Measurements from ENCODE around the gene HERPUD2.
"Not testable (repeated sequence)": the region's sequence is repeated elsewhere in the genome, so short reads cannot be mapped to it uniquely, and the experiment has no call there.

The HERPUD2 gene

GRCh38 chr7:35599061-35599460, 95.9 kb downstream of the HERPUD2 start:
- H3K36me3 ChIP-seq (ENCODE audit: control insufficient read depth, insufficient read depth, low read length) = no peaks in the 10 kb centered on the region
- no peak overlapping the region for H3K4me2 ChIP-seq (ENCODE audit: low read length)
- TF ChIP-seq, protein P1, sequence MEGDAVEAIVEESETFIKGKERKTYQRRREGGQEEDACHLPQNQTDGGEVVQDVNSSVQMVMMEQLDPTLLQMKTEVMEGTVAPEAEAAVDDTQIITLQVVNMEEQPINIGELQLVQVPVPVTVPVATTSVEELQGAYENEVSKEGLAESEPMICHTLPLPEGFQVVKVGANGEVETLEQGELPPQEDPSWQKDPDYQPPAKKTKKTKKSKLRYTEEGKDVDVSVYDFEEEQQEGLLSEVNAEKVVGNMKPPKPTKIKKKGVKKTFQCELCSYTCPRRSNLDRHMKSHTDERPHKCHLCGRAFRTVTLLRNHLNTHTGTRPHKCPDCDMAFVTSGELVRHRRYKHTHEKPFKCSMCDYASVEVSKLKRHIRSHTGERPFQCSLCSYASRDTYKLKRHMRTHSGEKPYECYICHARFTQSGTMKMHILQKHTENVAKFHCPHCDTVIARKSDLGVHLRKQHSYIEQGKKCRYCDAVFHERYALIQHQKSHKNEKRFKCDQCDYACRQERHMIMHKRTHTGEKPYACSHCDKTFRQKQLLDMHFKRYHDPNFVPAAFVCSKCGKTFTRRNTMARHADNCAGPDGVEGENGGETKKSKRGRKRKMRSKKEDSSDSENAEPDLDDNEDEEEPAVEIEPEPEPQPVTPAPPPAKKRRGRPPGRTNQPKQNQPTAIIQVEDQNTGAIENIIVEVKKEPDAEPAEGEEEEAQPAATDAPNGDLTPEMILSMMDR (IDR thresholded peaks at IDR 0.05) = no peak
- no peak overlapping the region for H2AFZ ChIP-seq
- H3K9ac ChIP-seq = no peak overlapping the region
- no peak overlapping the region for H3K4me3 ChIP-seq (ENCODE audit: low read depth, low read length)
- H3K27me3 ChIP-seq (ENCODE audit: control insufficient read depth, insufficient read depth, low read length) = no peaks in the 10 kb centered on the region
- H3K4me1 ChIP-seq = no peaks in the 10 kb centered on the region
- no peak overlapping the region for H3K27ac ChIP-seq
- no peaks in the 10 kb centered on the region for H3K79me2 ChIP-seq
- H3K9me3 ChIP-seq (ENCODE audit: control insufficient read depth, low read length) = no peaks in the 10 kb centered on the region

DNA sequence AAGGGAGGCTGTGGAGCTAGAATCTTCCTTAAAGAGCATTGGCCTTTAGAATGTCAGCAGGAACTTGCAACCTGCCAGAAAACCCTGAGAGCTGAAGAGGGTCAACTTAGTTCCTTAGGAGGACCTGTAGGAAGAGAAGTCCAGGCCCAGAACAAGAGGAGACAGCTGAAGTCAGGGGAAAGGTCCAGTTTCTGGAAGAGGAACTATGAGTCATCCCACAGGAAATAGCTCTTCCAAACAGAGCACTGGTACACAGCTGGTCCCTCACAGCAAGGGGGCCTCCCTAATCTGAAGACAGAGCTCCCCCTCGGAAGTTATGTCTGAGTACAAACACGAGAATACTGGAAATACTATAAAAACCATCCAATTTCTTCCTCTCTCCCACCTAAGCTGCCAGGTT, 98.9 kb downstream of the HERPUD2 start:
- H2AFZ ChIP-seq = no peak overlapping the region
- no peaks in the 10 kb centered on the region for H3K36me3 ChIP-seq (ENCODE audit: control insufficient read depth, insufficient read depth, low read length)
- H3K9me3 ChIP-seq (ENCODE audit: control insufficient read depth, low read length) = no peaks in the 10 kb centered on the region
- no peak overlapping the region for H3K9ac ChIP-seq
- TF ChIP-seq, protein P1 (IDR thresholded peaks at IDR 0.05) = no peak
- no peak overlapping the region for H3K27ac ChIP-seq
- no peaks in the 10 kb centered on the region for H3K4me1 ChIP-seq
- no peaks in the 10 kb centered on the region for H3K27me3 ChIP-seq (ENCODE audit: control insufficient read depth, insufficient read depth, low read length)
- H3K79me2 ChIP-seq = no peaks in the 10 kb centered on the region
- H3K4me3 ChIP-seq (ENCODE audit: low read depth, low read length) = no peak overlapping the region
- H3K4me2 ChIP-seq (ENCODE audit: low read length) = no peak overlapping the region

GRCh38 chr7:35593899-35594298, 101.0 kb downstream of the HERPUD2 start:
- H3K79me2 ChIP-seq = no peaks in the 10 kb centered on the region
- H2AFZ ChIP-seq = no peak overlapping the region
- TF ChIP-seq, protein P1 (IDR thresholded peaks at IDR 0.05) = no peak
- H3K27me3 ChIP-seq (ENCODE audit: control insufficient read depth, insufficient read depth, low read length) = no peaks in the 10 kb centered on the region
- H3K9me3 ChIP-seq (ENCODE audit: control insufficient read depth, low read length) = no peaks in the 10 kb centered on the region
- no peak overlapping the region for H3K4me2 ChIP-seq (ENCODE audit: low read length)
- H3K4me1 ChIP-seq = no peaks in the 10 kb centered on the region
- no peak overlapping the region for H3K9ac ChIP-seq
- no peak overlapping the region for H3K4me3 ChIP-seq (ENCODE audit: low read depth, low read length)
- no peaks in the 10 kb centered on the region for H3K36me3 ChIP-seq (ENCODE audit: control insufficient read depth, insufficient read depth, low read length)
- no peak overlapping the region for H3K27ac ChIP-seq

DNA sequence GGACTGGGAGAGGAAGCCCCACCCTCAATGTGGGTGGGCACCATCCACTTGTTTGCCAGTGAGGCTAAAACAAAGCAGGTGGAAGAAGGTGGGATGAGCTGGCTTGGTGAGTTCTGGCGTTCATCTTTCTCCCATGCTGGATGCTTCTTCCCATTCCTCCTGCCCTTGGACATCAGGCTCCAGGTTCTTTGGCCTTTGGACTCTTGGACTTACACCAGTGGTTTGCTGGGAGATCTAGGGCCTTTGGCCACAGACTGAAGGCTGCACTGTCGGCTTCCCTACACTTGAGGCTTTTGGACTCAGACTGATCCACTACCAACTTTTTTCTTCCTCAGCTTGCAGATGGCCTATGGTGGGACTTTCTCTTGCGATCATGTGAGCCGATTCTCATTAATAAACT, 106.3 kb downstream of the HERPUD2 start:
- Histone ChIP-seq H3K79me2 (no peaks in the 10 kb centered on the region), H2AFZ (no peak overlapping the region), H3K4me3 (ENCODE audit: low read depth, low read length) (no peak overlapping the region), H3K9ac (no peak overlapping the region), H3K27me3 (ENCODE audit: control insufficient read depth, insufficient read depth, low read length) (no peaks in the 10 kb centered on the region), H3K27ac (no peak overlapping the region), H3K36me3 (ENCODE audit: control insufficient read depth, insufficient read depth, low read length) (no peaks in the 10 kb centered on the region), H3K4me1 (no peaks in the 10 kb centered on the region), H3K4me2 (ENCODE audit: low read length) (no peak overlapping the region), H3K9me3 (ENCODE audit: control insufficient read depth, low read length) (no peaks in the 10 kb centered on the region)
- TF ChIP-seq, protein P1 (IDR thresholded peaks at IDR 0.05) = no peak

GRCh38 chr7:35584990-35585389, 109.9 kb downstream of the HERPUD2 start:
- Histone ChIP-seq H3K27ac (no peak overlapping the region), H3K4me2 (ENCODE audit: low read length) (no peak overlapping the region), H3K4me1 (no peaks in the 10 kb centered on the region), H3K9ac (no peak overlapping the region), H3K79me2 (no peaks in the 10 kb centered on the region), H3K4me3 (ENCODE audit: low read depth, low read length) (no peak overlapping the region), H3K36me3 (ENCODE audit: control insufficient read depth, insufficient read depth, low read length) (no peaks in the 10 kb centered on the region), H2AFZ (no peak overlapping the region), H3K27me3 (ENCODE audit: control insufficient read depth, insufficient read depth, low read length) (no peaks in the 10 kb centered on the region), H3K9me3 (ENCODE audit: control insufficient read depth, low read length) (no peaks in the 10 kb centered on the region)
- TF ChIP-seq, protein P1 (IDR thresholded peaks at IDR 0.05) = no peak

GRCh38 chr7:35584533-35584932, 110.4 kb downstream of the HERPUD2 start:
- H3K27ac ChIP-seq; H3K27me3 ChIP-seq (ENCODE audit: control insufficient read depth, insufficient read depth, low read length); H2AFZ ChIP-seq; H3K9ac ChIP-seq; H3K4me1 ChIP-seq; H3K79me2 ChIP-seq; H3K4me3 ChIP-seq (ENCODE audit: low read depth, low read length); H3K9me3 ChIP-seq (ENCODE audit: control insufficient read depth, low read length); H3K4me2 ChIP-seq (ENCODE audit: low read length); H3K36me3 ChIP-seq (ENCODE audit: control insufficient read depth, insufficient read depth, low read length): not testable (repeated sequence)
